ENCODE measurements around the gene RCN2. TPM values are rescaled to one million over a fixed set of nuclear protein-coding genes. Genes with fewer than 3 reads are reported as not detected.

RCN2 gene
- total RNA-seq, 1 experiment from 2014 or later, result 50.5 TPM

DNA sequence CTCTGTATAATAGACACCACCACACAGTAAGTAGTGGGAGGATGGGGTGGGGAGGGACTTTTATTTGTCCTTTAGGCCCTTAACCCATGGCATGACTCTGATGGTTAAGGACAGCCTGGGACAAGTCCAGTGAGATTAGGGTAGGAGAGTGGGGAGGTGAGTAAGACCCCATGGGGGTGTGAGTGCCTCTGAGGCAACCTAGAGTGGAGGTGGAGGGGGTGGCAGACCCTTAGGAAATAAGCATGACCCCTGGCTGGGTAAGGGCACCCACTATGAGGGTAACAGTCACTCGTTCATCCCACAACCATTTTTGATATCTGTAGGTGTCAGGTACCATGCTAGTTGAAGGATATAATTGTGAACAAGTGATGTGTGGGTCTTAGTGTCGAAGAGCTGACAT, 42.4 kb downstream of the RCN2 start:
- no peak for DNase-seq (ENCODE audit: low spot score)

DNA sequence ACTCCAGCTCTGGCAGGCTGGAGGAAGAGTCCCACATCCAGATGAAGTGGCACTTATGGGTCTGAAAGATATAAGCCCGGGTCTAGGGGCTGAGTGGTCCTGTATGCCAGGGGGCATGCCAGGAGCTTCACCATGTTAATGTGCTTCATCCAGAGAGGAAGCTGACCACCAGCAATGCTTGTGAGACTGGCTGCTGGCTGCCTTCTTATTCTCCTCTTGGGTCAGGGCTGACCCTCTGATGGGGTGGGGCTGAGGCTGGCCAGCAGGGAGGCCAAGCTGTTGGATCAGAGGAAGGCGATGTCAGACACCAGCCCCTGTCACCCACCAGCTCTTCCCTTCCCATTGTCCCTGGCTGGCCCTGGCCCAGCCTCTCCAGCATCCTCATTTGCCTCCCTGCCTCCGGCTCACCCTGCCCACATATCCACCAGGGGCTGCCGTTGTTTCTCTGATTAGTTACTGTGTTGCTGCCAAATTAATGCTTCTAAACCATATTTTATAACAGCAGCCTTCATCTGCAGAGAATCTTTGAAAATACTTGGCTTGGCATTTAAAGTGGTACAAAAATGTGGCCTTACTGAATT, 43.0 kb downstream of the RCN2 start:
- no peak for DNase-seq (ENCODE audit: low spot score)

DNA sequence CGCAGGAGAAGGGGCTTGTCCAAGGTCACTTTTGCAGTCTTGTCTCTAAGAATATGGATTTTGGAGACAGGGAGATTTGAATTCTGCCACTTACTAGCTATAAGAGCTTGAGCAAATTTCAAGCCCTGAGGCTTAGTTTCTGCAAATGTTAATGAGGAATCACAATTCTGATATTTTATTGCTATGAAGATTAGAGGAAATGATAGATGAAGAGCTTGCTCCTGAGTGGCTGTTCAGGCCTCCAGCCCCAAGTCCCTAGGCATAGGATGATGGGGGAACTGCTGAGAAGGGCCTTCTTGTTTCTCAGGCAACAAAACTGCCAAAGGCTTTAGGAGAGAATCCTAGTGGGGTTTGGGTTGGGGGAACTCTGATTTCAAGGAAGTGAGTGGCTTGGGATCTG, 44.6 kb downstream of the RCN2 start:
- DNase-seq (ENCODE audit: low spot score), result no peak

DNA sequence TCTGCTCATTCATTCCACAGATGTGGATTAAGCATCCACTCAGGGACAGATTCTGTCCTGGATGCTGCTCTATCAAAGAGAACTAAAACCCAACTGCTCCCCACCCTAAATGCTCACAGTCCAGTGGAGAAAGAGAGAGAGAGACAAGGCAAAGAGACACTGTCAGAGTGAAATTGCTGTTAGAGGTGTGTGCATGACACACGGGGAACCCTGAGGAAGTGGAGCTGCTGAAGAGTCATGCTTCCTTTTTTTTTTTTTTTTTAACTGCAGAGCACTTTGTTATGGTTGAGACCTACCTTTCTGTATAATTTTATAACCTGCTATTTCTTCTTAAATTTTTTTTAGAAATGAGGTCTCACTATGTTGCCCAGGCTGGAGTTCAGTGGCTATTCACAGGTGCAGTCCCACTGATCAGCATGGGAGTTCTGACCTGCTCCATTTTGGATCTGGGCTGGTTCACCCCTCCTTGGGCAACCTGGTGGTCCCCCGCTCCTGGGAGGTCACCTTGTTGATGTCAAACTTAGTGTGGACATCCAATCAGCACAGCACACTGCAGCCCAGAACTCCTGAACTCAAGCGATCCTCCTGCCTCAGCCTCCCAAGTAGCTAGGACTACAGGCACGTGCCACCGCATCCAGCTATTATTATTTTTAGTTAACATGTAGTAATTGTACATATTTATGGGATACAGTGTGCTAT, 45.2 kb downstream of the RCN2 start:
- DNase-seq (ENCODE audit: low spot score), result no peak

DNA sequence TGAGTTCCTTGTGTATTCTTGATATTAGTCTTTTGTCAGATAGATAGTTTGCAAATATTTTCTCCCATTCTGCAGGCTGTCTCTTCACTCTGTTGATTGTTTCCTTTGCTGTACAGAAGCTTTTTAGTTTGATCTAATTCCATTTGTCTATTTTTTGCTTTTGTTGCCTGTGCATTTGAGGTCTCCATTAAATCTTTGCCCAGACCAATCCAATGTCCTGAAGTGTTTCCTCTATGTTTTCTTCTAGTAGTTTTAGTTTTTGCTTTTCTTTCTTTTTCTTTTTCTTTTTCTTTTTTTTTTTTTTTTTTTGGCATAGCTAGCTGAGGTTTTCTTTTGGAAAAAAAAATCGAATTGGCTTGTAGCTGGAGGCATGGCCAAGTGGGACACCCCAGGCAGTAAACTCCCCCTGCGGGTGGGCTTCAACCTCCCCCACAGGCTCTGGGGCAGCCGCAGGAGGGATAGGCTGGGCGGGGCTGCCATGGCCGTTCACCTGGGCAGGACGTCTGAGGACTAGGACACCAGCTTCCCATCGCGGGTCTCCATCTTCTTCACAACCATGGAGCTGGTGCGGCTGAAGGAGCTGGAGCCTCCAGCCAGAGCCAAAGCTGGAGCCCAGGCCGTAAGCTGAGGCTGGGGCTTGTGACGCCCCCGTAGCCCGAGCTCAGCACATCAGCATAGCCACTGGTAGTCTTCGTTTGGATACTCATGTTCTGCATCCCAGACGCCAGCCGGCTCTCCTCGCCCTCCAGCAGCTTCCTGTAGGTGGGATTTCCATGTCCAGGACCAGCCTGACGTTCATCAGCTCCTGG, 47.2 kb downstream of the RCN2 start:
- no peak for DNase-seq (ENCODE audit: low spot score)

DNA sequence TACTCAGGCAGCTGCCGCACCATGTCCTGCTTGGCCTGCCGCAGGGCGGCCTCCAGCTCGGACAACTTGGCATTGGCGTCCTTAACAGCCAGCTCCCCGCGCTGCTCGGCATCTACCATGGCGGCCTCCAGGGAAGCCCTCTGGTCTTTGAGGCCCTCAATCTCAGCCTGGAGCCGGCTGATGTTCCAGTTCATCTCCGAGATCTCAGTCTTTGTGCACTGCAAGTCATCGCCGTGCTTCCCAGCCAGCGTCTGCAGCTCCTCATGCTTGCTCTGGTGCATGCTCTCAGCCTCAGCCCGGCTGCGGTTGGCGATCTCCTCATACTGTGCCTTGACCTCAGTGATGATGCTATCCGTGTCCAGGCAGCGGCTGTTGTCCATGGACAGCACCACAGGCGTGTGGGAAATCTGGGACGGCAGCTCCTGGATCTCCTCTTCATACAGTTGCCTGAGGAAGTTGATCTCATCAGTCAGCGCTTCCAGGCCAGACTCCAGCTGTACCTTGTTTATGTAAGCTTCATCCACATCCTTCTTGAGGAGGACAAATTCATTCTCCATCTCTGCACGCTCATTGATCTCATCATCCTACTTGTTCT, 47.9 kb downstream of the RCN2 start:
- no peak for DNase-seq (ENCODE audit: low spot score)

DNA sequence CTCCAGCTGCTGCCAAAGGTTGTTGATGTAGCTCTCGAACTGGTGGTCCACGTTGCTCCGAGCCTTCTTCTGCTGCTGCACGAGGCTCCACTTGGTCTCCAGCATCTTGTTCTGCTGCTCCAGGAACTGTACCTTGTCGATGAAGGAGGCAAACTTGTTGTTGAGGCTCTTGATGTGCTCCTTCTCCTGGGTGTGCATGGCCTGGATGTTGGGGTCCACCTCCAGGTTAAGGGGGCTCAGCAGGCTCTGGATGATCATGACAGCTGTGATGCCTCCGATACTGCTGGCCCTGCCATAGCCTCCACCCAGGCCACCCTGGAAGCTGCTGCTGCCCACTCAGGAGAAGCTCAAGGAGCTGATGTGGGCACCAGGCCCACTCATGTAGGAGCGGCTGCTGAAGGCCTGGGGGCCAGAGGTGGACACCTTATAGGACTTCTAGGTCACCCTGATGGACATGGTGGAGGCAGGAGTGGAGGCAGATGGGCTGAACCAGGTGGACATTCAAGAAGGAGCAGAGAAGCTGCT, 48.5 kb downstream of the RCN2 start:
- no peak for DNase-seq (ENCODE audit: low spot score)

DNA sequence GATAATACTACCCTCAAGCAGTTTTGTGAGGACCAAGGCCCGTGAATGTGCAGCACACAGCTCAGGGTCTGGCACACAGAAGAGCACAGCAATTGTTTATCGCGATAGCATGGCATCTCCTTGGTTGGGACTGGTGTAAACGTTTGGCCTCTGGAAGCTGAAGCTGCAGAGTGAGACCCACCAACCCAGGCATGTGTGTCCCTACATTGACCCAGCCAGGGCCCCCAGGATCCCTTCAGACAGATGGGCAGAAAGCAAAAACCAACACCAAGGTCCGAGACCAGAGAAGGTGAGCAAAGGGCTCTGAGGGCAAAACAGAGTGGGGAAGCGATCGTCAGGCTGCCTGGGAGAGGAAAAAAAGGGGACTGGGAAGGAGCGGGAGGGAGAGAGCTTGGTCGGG, 50.8 kb downstream of the RCN2 start:
- DNase-seq (ENCODE audit: low spot score), result no peak

DNA sequence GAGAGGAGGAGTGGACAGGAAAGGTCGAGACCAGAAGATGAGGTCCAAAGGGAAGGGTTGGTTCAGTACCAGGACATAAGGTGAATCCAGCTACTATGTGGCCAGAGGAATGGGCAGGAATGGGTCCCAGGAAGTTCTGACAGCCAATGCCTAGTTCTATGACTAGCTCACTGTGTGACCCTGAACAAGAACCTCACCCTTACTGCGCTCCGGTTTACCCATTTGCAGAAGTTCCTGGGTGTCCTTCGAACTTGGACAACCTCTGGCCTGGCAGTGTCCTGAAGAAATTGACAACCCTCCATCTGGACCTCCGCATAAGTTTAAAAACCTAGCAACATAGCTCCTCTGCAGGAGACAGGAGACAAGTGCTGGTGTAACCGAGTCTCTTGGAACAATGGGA, 51.2 kb downstream of the RCN2 start:
- DNase-seq (ENCODE audit: low spot score), result no peak

DNA sequence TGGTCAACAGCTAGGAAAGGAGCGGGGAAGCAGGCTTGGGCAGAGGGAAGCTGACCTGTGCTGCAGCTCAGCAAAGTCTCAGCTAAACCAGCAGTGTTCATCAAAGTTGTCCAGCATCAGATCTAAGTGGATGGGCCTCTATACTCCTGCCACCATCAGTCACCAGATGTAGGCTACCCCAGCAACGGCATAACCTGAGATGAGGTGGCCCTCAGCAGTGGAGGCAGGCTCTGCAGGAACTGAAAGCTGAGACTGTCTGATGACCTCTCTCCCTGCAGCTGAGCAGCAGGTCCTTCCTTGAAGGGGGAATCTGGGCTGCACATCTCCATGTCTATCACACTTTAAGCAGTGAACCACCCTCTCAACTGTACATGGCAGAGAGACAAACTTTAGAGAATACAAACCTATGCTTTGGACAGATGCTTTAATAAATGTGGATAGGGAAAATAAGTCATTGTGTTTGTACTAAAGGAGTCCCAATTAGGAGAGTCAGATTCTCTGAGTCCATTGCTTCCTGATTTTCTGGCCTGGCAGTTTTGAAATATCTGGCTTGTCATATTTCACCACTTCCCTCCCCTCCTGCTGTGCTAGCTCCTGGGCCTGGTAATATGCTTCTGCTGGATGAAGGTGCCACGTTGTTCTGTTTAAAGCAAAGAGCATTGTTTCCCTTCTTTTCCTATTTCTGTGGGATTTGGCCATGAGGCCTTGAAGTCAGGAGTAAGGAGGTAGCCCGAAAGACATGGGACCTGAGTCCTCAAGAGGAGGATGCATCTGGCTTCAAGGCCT, 52.2 kb downstream of the RCN2 start:
- DNase-seq (ENCODE audit: low spot score), result no peak

DNA sequence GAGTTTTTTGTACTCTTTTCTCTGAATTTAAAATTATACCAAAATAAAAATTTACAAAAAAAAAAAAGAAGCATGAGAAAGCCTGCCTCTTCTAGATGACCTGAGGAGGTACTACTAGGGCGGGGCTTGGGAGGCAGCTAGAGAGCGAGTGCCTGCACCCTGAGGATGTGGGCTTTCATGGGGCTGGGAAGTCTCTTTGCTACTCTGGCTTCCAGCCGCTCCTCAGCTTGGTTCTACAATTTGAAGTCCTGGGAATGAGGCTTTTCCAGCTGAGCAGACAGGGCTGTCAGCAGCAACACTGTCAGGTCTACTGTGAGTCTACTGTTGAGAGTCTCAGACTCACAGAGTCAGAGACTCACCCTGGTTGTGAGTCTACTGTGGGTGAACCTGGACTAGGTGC, 55.2 kb downstream of the RCN2 start:
- DNase-seq (ENCODE audit: low spot score), result no peak

DNA sequence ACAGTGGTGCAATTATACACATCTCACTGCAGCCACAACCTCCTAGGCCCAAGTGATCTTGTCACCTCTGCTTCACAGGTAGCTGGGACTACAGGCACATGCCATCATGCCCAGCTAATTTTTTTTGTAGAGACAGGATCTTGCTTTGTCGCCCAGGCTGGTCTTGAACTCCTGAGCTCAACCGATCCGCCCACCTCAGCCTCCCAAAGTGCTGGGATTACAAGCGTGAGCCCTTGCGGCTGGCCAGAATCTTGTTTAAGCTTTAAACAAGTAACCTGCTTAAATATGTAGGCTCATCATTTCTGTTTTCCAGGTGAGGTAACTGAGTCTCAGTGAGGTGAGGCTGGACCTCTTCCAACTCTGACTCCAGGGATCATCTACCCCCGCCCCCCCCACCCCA, 55.7 kb downstream of the RCN2 start:
- no peak for DNase-seq (ENCODE audit: low spot score)

DNA sequence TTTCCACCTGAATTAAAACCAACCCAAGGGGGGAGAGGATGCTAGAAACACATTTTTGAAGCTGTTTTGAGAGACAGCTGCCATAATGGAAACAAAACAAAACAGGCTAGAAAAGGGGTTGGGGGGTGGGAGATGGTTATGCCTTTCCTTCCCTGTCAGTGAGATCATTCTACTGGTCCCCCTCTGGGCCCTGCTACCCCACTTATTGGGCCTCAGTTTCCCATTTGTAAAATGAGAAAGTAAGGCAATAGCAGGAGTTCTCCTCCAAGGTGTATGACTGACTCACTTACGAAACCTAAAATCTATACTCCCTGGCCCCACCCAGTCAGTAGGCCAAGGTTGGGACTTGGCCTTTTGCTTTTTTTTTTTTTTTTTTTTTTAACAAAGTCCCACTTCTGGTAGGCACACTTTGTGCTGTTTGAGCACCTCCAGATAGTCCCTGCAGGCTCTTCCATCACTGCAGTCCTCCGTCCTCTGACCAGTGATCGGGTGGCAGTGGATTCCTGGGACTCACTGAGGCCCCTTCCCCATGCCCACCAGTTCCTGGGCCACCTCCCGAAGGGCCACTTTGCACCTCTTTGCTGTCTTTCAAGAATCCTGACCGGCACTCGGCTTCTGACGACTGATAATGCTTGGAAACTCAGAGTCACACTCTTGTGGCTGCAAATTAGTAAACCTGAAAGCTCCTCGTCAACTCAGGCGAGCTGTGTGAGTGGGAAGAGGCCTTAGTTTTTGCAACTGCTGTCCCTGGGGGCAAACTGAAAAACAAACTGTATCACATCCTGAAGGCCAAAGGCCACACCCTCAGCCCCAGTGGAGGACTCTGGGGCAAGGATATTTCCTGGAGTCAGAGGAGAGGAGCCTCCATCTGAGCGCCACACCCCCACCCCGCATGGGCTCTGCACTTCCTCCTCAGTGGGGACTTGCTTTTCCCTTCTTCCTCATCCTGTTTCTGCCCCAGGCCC, 56.6 kb downstream of the RCN2 start:
- DNase-seq (ENCODE audit: low spot score), result no peak

DNA sequence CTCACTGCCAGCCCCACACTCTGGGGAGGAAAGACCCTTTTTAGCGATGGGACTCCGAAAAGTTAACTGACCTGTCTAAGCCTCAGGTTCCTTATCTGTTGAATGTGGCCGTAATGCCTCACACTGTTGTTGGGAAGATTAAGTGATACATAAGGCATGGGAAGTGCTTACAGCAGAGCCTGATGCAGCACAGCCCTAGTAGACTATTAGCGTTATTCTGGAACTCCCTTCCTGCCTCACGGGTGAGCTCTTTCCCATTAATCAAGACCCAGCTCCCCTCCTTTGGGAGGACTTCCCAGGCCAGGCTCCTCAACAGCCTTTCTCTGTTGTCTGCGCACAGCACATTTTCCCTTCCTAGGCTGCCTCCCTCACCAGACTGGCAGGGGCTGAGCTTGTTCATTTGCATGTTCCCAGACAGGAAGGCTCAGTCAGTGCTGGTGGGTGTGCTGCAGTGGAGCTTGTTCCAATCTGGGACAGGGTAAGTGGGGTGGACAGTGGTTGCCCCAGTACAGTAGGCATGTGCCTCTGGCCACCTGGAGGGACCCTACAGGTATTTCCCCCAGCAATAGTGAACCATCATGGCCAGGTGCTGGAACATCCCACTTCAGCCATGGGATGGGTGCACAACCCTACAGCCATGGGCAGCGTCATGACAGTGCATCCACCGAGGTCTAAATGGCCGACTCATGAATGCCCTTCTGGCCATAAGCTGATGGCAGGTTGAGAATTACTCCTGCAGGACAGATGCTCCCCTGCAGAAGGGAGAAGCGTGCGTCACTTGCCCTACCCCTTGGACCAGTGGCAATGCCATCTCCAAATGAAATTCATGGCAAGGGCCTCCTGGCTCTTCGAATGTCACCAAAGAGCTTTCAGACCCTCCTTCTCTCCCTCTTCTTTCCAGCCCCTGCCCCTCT, 57.6 kb downstream of the RCN2 start:
- DNase-seq (ENCODE audit: low spot score), result no peak

DNA sequence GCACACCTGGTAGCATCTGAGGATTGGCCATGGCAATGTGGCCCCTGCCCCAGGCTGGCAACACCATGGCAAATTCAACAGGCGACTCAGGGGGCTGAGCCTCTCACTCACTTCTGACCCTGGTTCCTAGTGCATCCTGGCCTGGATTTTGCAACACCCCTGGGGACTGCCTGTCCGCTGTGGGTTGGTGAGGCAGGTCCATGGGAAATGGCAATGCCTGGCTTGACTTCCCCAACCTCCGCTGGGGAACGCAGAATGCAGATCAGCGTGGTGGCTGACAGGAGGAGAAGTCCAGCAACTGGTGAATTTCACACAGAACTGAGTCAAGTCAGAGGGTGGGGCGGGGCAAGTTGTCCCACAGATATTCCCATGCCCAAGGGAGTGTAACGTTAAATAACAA, 59.5 kb downstream of the RCN2 start:
- no peak for DNase-seq (ENCODE audit: low spot score)

DNA sequence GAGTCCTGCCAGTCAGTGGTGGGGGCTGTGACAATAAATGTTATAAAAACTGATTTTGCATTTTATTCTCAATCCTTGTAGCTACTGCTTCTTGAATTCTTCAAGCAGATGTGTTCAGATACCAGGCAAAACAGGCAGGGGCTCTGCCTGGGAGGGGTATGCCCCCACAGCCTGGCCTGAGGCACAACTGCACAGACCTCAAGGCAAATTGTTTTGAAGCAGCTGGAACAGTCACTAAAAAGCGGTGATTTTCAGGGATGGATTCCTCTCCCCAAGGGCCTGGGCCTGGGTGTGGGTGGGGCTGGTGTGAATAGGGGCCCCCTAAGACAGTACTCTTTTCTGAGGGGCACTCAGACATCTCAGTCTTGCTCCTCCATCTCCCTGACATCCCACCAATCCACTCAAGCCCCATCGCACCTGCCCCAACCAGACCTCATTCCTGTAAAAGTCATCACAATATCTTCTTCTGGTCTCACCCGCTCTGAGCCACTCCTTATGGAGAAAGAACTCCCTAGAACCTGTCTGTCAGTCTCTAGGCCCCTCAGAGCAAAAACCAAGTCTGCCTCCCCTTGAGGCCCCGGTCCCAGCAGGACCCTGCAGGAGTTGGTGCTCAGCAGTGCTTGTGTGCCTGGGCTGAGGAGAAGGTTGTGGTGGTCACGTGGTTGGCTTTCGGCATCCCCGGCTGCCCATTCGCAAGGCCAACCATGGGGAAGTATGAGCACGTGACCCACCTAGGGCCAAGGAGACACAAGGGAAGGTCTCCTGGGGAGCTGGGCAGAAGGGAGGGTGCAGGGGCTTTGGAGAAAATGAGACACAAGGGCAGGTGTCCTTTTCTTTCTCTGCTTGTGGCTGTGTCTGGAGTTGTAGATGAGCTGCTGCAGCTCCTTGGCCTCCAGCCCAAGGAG, 60.4 kb downstream of the RCN2 start:
- DNase-seq (ENCODE audit: low spot score), result no peak

DNA sequence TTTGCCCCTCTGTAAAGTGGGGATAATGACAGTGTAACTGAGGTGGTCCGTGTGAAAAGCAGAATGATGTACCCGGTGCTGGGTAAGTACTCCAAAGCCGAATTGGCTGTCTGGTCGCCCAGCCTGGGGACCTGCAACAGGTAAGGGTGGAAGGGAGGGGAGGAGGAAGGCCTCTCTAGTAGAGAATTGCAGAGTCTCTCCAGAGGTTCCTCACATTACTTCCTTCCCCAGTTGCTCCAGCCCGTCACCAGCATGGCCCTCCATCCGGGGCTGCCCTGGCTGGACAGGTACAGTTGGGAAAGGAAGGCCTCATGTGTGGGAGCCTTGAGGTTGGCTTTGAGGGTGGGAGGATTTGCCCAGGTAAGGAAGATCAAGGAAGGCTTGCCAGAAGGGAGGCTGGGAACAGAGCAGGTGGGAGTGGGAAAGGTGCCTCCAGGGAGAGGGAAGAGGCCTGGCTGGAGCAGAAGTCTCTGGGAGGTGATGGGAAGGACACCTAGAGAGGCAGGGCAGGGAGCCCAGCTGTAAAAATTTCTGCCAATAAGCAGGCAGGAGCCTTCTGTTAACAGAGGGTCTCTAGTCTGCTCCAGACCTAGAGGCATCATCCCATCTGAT, 61.7 kb downstream of the RCN2 start:
- no peak for DNase-seq (ENCODE audit: low spot score)

DNA sequence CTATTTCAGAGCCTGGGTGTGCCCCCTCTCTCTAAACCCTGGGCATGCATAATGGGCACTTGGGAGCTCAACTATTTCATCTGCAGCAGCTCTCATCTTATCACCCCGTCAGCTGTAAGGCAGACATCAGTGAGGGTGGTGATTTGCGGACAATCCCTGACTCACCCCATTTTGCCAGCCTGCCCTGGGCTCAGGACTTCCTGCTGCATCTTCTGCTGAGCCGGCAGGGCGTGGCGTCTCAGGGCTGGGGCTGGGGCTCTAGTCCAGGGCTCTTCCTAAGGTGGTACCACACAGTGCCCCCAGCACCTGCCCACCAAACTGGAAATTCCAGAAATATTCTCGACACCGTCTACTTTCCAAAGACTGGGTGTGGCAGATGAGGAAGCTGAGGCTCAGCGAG, 62.5 kb downstream of the RCN2 start:
- DNase-seq (ENCODE audit: low spot score), result no peak

Data from HT-29 (cell line).